Activated gamma-delta T cell (primary cell): Measurements from ENCODE around the gene TRIM62.
"Not testable (repeated sequence)": the region's sequence is repeated elsewhere in the genome, so short reads cannot be mapped to it uniquely, and the experiment has no call there.

Experiments used
- DNase-seq: peaks from one replicate; lab custom pipeline; 2025; lab: John Stamatoyannopoulos, UW

Gene TRIM62

GRCh38 chr1:33133478-33134105, 48.3 kb downstream of the TRIM62 start:
- no peak for DNase-seq

DNA sequence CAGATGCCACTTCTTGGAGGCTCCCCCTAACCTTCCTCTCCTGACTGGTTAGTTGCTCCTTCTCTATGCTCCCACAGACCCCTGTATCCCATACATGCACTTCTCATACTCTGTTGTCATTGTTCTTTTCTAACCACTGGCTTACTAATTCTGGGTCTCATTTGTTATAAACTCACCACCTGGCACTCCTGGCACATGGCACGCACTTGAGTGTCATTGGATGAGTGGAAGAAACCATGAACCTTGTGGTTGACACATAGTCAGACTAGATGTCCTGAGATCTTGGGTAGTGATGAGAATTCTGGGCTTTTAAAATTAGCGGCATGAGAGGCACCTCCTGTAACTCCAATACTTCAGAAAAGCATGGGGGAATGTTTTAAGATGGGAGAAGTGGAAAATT, 49.3 kb downstream of the TRIM62 start:
- DNase-seq = no peak

DNA sequence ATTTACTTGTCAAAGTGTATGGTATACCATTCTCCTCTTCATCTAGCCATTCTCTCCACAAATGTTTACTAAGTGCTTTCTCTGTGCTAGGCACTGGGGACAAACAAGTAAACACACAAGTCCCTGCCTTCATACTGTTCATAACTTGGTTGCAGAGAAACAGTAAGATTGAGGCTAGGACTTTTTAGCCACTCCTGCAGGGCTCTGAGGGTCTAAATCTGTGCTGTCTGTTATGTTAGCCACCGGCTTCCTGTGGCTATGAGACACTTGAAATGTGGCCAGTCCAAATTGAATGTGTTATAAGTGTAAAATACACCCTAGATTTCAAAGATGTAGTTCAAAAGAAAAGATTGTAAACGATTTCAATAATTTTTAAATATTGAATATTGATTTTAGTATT, 50.7 kb downstream of the TRIM62 start:
- DNase-seq = no peak

DNA sequence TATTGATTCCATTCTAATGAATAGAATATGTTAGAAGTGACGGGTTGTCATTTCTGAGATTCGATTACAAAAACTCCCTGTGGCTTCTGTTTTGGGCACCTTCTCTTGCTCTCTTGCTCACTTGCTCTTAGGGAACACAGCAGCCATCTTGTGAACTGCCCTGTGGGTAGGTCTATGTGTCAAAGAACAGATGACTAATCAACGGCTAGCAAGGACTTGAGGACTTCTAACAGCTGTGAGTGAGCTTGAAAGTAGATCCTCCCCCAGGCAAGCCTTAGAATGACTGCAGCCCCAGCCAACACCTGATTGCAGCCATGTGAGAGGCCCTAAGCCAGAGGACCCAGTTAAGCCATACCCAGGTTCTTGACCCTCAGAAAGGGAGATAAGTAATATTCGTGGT, 51.5 kb downstream of the TRIM62 start:
- no peak for DNase-seq

DNA sequence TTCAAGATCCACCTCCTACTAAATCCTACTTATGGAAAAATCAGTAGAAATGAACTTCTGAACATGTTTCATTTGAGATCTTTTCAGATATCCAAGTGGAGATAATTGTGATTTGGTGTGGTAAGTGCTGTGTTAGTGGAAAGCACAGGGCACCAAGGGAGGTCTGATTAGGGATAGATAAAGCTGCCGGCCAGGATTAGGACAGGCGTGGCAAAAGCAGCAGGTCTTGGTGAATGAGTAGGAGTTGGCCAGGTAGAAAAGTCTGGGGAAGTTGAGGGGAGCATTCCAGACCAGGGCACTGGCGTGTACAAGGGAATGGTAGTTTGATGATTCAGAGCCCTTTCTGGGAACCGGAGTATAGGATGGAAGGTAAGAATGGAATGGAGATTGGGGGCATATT, 53.1 kb downstream of the TRIM62 start:
- DNase-seq = no peak

DNA sequence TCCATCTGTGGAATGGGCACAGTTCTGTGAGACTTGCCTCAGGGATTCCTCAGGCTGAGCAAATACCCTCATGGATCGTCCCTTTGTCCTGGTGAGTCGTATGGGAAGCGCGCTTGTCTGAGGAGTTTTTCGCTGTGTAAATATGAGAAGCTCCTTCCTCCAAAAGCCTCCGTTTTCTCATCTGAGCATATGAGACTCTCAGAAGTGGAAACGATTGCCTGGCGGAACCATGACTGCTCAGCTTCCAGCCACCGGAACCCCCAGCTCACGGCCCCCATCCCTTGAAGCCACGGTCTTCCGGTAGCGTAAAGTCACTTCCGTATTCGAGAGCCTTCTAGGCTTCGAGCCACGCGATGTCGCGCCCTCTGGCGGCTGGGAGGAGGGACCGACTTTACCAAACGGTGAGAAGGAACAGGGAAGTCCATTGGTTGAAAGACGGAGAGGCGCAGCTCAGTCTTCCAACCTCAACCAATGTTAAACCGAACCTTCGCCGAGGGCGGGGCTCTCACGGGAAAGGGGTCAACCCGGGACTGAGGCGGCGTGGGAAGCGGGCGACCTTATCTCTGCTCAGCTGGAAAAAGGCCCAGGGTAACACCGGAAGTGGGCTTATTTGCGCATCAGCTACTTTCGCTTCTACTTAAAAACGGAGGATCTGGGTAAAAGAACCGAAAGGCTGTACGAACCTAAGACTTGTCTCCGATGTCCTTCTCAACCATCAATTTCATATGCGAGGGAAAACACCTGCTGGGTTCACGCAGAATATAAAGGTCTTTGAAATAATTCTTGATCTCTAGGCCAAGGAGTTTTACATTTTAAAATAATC, 54.6 kb downstream of the TRIM62 start:
- peak; percentile 94 for DNase-seq

GRCh38 chr1:33126411-33127000, 55.3 kb downstream of the TRIM62 start:
- DNase-seq = no peak

DNA sequence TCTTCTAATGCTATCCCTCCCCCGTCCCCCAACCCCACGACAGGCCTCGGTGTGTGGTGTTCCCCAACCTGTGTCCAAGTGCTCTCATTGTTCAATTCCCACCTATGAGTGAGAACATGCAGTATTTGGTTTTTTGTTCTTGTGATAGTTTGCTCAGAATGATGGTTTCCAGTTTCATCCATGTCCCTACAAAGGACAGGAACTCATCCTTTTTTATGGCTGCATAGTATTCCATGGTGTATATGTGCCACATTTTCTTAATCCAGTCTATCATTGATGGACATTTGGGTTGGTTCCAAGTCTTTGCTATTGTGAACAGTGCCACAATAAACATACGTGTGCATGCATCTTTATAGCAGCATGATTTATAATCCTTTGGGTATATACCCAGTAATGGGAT, 57.2 kb downstream of the TRIM62 start:
- not testable (repeated sequence) for DNase-seq

DNA sequence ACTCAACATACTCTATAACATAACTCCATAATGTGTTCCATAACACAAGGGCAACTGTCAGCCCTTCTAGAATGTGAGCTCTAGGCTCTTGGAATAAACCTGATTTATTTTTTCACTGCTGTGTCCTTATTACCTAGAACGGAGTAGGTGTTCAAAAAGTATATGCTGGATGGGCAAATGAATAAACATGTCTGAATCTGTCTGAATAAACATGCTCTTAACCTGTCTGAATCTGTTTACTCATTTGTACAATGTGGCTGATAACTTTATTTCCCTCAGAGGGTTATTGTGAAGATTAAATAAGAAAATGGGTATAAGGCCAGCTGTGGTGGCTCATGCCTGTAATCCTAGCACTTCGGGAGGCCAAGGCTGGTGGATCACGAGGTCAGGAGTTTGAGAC, 58.6 kb downstream of the TRIM62 start:
- no peak for DNase-seq

- no peak for DNase-seq
Observed at GRCh38 chr1:33122483-33123178, 59.2 kb downstream of the TRIM62 start.

DNA sequence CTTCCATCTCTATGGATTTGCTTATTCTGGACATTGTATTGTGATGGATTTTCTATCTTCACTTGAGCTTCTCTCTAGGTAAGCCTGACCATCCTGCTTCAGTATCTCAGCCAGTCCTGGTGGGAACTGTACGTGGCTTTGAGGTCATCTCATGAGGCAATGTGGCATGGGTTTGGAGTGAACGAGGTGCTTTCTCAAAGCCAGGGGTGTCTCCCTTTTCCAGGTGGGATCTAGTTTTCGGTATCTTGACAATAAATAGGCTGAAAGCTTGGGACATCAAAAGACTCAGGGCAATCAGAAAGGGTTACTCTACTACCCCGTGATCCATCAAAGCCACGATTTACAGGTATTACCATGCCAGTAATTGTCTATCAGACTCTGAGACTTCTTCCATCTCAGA, 60.1 kb downstream of the TRIM62 start:
- no peak for DNase-seq

GRCh38 chr1:33120436-33121231, 61.2 kb downstream of the TRIM62 start:
- no peak for DNase-seq

GRCh38 chr1:33119532-33120217, 62.2 kb downstream of the TRIM62 start:
- DNase-seq = no peak

GRCh38 chr1:33119050-33119449, 62.8 kb downstream of the TRIM62 start:
- no peak for DNase-seq

DNA sequence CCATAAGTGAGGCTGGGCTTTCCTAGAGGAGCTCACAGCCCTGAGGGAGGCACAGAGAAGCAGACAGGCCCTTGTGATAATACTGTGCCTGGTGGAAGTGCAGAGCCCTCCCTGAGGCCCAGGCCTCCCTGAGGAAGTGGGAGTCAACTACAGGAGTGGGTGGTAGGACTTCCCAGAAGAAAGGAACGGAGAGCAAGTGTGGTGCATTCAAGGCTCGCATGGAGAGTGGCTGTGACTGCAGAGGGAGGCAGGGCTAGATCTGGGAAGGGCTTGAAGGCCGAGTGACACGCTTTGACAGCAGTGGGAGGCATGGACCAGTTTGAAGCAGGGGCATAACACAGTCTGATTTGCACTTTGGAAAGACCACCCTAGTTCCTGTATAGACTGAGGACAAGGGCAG, 63.6 kb downstream of the TRIM62 start:
- DNase-seq = no peak

DNA sequence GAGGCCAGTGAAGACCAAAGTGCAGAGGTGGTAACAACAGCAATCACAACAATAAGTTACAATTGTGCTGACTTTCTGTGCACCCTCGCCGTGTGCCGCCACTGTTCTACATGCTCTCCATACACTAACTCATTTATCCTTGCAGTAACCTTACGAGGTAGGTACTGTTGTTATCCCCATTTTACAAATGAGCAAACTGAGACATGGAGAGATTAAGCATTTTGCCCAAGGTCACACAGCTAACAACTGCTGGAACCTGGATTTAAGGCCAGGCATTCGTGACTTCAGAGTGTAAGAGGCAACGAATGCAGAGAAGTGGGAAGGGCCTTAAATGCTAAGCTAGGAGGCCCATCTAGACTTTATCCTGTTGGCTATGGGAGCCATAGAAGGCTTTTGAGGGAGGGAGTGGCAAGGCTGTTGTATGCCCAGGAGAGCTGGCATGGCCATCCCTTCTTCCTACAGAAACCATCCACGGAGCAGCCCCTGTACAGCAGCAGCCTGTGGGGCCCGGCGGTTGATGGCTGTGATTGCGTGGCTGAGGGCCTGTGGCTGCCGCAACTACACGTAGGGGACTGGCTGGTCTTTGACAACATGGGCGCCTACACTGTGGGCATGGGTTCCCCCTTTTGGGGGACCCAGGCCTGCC, 64.3 kb downstream of the TRIM62 start:
- no peak for DNase-seq

GRCh38 chr1:33111965-33112364, 69.9 kb downstream of the TRIM62 start:
- DNase-seq = no peak

GRCh38 chr1:33110477-33110876, 71.4 kb downstream of the TRIM62 start:
- no peak for DNase-seq

GRCh38 chr1:33100119-33100415, 81.8 kb downstream of the TRIM62 start:
- DNase-seq = not testable (repeated sequence)

DNA sequence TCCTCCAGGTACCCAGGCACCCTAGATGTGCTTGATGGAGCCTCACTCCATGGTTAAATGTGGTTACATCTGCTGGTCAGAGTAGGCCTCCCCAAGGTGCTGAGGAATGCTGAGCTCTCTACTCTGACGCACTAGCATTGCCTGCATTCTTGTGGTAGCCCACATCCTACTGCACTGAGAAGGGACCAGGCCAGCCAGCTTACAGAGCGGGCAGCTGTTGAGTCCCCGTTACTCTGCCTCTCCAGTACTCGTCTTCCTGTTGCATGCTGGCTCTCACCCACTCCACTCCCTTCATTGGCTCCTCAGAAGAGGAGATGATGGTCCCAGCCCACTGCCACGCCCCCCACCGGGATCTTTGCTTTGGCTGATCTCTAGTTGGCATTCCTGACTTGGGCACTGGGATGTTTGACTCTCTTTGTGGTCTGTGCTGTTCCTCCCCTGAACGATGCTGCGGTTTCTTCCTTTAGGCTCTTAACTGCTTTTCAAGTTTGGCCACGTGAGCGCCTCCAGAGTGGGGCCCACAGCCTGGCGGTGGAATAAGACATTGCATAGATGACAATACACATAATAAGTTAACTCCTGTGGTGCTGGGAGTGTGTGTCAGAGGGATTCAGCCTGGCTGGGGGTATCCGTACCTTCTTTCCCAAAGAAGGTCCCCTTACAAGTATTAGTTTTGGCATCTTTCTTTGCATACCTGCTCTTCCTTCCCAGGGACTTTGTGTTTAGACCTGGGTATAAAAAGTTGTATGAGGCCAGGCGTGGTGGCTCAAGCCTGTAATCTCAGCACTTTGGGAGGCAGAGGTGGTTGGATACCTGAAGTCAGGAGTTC, 82.3 kb downstream of the TRIM62 start:
- peak; percentile 40 for DNase-seq
